Upper lobe of right lung (tissue), 1 donor: ENCODE data around the gene XPO5. TPM values are rescaled to one million over a fixed set of nuclear protein-coding genes. Genes with fewer than 3 reads are reported as not detected.

Experiments used
- ATAC-seq: fragments of 200-7000 bp; cut with Tn5 transposase; one replicate; pipeline ENCODE4 v1.9.1; 2020; ENCODE audit warnings: mild to moderate bottlenecking, moderate library complexity
- DNase-seq: peaks from one replicate; pipeline ENCODE4 v3.0.0-alpha.2; 2020
- H3K27ac ChIP-seq: fragments of 200-600 bp; one replicate; pipeline ENCODE4 v1.8.0; 2022
- H3K27me3 ChIP-seq: fragments of 200-600 bp; one replicate; pipeline ENCODE4 v1.8.0; 2022; ENCODE audit warnings: mild to moderate bottlenecking
- H3K36me3 ChIP-seq: fragments of 200-600 bp; one replicate; pipeline ENCODE4 v1.8.0; 2022
- H3K4me1 ChIP-seq: fragments of 200-600 bp; one replicate; pipeline ENCODE4 v1.8.0; 2022
- H3K4me3 ChIP-seq: fragments of 200-600 bp; one replicate; pipeline ENCODE4 v1.8.0; 2022; ENCODE audit warnings: mild to moderate bottlenecking
- H3K9me3 ChIP-seq: fragments of 200-600 bp; one replicate; pipeline ENCODE4 v1.8.0; 2022
- CTCF ChIP-seq: fragments of 200-600 bp; IDR thresholded peaks from one replicate; pipeline ENCODE4 v1.8.0; 2022; ENCODE audit warnings: antibody characterized with exemption
- intact Hi-C: fragments of 100-400 bp; cut with DNase I; formaldehyde crosslinking; loops from one replicate; pipeline ENCODE4 v1.11.0; 2022
- total RNA-seq: library from RNA; stranded (reverse); fragmentation: NEBNext Ultra II Directional; extraction: Animal tissue kit (Norgen Biotek cat#: 25700); gene quantifications from one replicate; pipeline ENCODE4 v1.2.1, GENCODE V29; 2021
- donor health status: DM: no; HTN: yes; CAD: no; lungs with severe emphysema.

Gene XPO5
- total RNA-seq, 1 donor from 2014 or later, result 36.9 TPM

DNA sequence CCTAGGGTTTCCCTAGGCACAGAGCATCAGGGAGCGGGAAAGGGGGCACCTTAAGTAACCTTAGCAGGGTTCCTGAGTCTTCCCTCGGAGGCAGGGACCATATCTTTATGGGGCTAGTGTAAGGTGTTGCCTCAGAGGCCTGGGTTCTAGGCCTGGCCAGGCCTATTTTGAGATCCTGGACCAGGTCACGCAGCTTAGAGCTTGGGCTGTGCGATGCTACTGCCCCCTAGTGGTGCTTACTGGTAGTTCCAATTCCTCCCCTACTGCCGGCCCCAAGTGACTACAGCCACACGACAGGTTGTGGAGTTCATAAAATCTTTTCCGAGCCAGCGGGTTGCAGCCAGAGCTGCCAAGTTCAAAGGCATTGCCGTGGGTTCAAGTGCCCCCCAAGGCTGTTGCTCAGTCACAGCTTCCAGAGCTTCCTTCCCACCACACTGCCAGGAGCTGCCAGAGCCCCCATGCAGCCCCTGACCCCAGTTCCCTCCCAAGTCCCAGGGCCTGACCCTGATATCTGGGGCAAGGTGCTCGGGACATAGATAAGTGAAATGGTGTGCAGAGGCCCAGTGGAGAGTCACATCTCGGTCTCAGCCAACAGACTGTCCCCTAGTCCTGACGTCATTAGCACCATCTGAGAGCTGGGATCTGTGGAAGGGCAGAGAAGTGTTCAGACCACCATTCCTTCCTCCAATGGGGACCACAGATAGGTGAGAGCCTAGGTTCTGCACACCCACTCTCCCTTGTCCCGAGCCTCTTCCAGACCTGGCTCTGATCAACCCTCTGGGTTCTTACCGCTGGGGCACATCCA, 69.0 kb downstream of the XPO5 start:
- H3K36me3 ChIP-seq, result peaks cover 44% of the 10 kb centered on the region

DNA sequence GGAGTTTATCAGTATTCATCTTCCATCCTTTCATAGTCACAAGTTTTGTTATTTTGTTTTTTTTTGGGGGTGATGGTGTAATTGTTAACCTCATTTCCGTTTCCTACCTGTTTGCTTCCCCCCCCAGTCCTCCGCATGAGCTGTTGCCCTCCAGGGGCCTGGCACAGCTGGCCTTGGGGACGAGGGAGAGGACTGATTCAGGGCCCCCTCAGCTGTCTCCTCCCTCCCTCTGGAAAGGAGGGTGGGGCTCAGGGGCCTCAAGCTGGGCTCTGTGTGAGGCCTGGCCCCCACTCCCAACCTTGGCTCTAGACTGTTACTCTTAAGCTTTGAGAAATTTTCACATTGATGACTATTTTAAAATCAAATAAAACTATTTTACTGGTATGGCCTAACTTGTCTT, 69.7 kb downstream of the XPO5 start:
- Histone ChIP-seq H3K27me3 (no peaks in the 10 kb centered on the region), H3K36me3 (peaks cover 40% of the 10 kb centered on the region), H3K4me3 (no peak overlapping the region), H3K4me1 (peaks cover 20% of the 10 kb centered on the region), H3K9me3 (no peaks in the 10 kb centered on the region), H3K27ac (no peak overlapping the region)
- DNase-seq (no peak), ATAC-seq (no peak)
- intact Hi-C loops, result loop anchor here (10.0 kb wide), 2 partner anchors 51 to 121 kb away; partner anchors contain the start of gene DLK2
- TF ChIP-seq CTCF, result no peak

More for the DNA sequence above, 69.0 kb downstream of the XPO5 start:
- TF ChIP-seq CTCF, result peak; percentile 98
- Histone ChIP-seq H3K9me3 (no peaks in the 10 kb centered on the region), H3K27me3 (no peaks in the 10 kb centered on the region), H3K4me1 (peaks cover 20% of the 10 kb centered on the region), H3K4me3 (no peak overlapping the region), H3K27ac (no peak overlapping the region)
- intact Hi-C loops, result loop anchor here (10.0 kb wide), 2 partner anchors 52 to 122 kb away; partner anchors contain the start of gene DLK2
- ATAC-seq (peak; percentile 79), DNase-seq (peak; percentile 76)

DNA sequence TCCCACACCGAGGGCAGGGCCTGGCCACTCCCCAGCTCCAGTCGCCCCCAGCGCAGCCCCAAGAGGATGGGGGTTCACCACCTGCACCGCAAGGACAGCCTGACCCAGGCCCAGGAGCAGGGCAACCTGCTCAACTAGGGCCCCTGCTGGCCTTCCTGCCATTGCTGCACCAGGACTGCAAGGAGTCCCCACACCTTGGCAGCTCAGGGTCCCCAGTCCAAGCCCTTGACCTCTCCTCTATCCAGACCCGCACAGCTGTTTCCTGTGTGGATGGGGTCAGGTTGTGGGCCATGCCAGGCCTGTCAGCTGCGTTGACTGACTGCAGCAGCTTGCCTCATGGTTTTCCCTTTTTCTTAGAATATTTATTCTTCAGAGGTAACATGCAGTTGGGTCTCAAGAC, 70.1 kb downstream of the XPO5 start:
- no peak for TF ChIP-seq CTCF
- no peaks in the 10 kb centered on the region for H3K27me3 ChIP-seq
- no peak overlapping the region for H3K4me3 ChIP-seq
- no peaks in the 10 kb centered on the region for H3K9me3 ChIP-seq
- peaks cover 17% of the 10 kb centered on the region for H3K4me1 ChIP-seq
- DNase-seq, result no peak
- peaks cover 40% of the 10 kb centered on the region for H3K36me3 ChIP-seq
- no peak for ATAC-seq
- intact Hi-C loops, result loop anchor here (10.0 kb wide), 2 partner anchors 51 to 121 kb away; partner anchors contain the start of gene DLK2
- no peak overlapping the region for H3K27ac ChIP-seq

- H3K4me3 ChIP-seq, result no peak overlapping the region
- DNase-seq, result no peak
- intact Hi-C loops, result loop anchor here (10.0 kb wide), 2 partner anchors 50 to 120 kb away; partner anchors contain the start of gene DLK2
- no peaks in the 10 kb centered on the region for H3K9me3 ChIP-seq
- peaks cover 12% of the 10 kb centered on the region for H3K4me1 ChIP-seq
- H3K27ac ChIP-seq, result no peak overlapping the region
- TF ChIP-seq CTCF, result no peak
- peaks cover 47% of the 10 kb centered on the region for H3K36me3 ChIP-seq
- H3K27me3 ChIP-seq, result no peaks in the 10 kb centered on the region
- ATAC-seq, result no peak
These were observed 70.9 kb downstream of the XPO5 start for GRCh38 chr6:43504756-43505593.

DNA sequence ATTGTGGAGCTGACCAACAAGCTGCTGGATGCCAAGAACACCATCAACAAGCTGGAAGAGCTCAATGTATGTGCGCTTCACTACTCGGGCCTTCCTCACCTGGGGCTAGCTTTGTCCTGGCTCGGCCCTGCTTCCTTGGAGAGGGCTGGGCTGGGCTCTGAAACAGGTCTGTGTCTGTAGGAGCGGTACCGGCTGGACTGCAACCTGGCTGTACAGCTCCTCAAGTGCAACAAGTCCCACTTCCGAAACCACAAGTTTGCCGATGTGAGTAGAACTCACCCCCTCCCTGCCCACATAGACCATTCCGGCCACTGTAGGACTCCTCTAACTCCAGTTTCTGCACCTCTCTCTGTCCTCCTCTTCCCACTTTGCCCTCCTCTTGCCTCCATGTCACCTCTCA, 72.4 kb downstream of the XPO5 start:
- intact Hi-C loops, result loop anchor here (10.0 kb wide), 2 partner anchors 49 to 119 kb away; partner anchors contain the start of gene DLK2
- no peak for TF ChIP-seq CTCF
- Histone ChIP-seq H3K27me3 (no peaks in the 10 kb centered on the region), H3K4me1 (peaks cover 7% of the 10 kb centered on the region), H3K36me3 (peaks cover 62% of the 10 kb centered on the region), H3K27ac (no peak overlapping the region), H3K4me3 (no peak overlapping the region), H3K9me3 (no peaks in the 10 kb centered on the region)
- DNase-seq (no peak), ATAC-seq (no peak)
